Coronary artery (tissue), 2 donors: ENCODE data around the gene CEP112.

Experiments
- DNase-seq: peaks from one replicate; pipeline ENCODE4 v3.0.0-alpha.2; 2017; ENCODE audit warnings: low spot score
- H3K27ac ChIP-seq, 2 donors: fragments of 200-600 bp; sonication (generic); one replicate each; pipeline ENCODE4 v1.5.1; 2016 to 2019
- H3K4me3 ChIP-seq: fragments of 200-600 bp; sonication (generic); 2 replicates; pipeline ENCODE4 v1.5.1; 2016; ENCODE audit warnings: mild to moderate bottlenecking, moderate library complexity
- CTCF ChIP-seq: fragments of 200-600 bp; sonication (generic); IDR thresholded peaks from one replicate; pipeline ENCODE4 v1.5.1; 2019; ENCODE audit warnings: antibody characterized with exemption

The CEP112 gene

GRCh38 chr17:65876985-65877384, 314.9 kb downstream of the CEP112 start:
- H3K27ac ChIP-seq = no peak overlapping the region
- DNase-seq = no peak
- H3K4me3 ChIP-seq = no peak overlapping the region
- TF ChIP-seq CTCF = no peak

GRCh38 chr17:65868881-65869280, 323.1 kb downstream of the CEP112 start:
- DNase-seq = no peak
- no peak for TF ChIP-seq CTCF

GRCh38 chr17:65867014-65867413, 324.9 kb downstream of the CEP112 start:
- TF ChIP-seq CTCF = no peak
- no peak for DNase-seq

More at GRCh38 chr17:65868881-65869280, 323.1 kb downstream of the CEP112 start:
- H3K4me3 ChIP-seq = no peak overlapping the region
- no peak overlapping the region for H3K27ac ChIP-seq

GRCh38 chr17:65865715-65866425, 326.1 kb downstream of the CEP112 start:
- TF ChIP-seq CTCF = no peak
- no peak overlapping the region for H3K27ac ChIP-seq
- no peak overlapping the region for H3K4me3 ChIP-seq
- no peak for DNase-seq

More at GRCh38 chr17:65867014-65867413, 324.9 kb downstream of the CEP112 start:
- H3K27ac ChIP-seq = no peak overlapping the region
- no peak overlapping the region for H3K4me3 ChIP-seq

- Histone ChIP-seq H3K4me3 (no peak overlapping the region), H3K27ac (no peak overlapping the region)
- DNase-seq = no peak
- TF ChIP-seq CTCF = no peak
Measured at GRCh38 chr17:65864394-65864793, 327.5 kb downstream of the CEP112 start.

GRCh38 chr17:65857718-65858117, 334.2 kb downstream of the CEP112 start:
- TF ChIP-seq CTCF = no peak
- no peak overlapping the region for H3K4me3 ChIP-seq
- H3K27ac ChIP-seq = no peak overlapping the region
- no peak for DNase-seq

GRCh38 chr17:65856865-65857264, 335.1 kb downstream of the CEP112 start:
- no peak for TF ChIP-seq CTCF
- no peak for DNase-seq

More at GRCh38 chr17:65856865-65857264, 335.1 kb downstream of the CEP112 start:
- no peak overlapping the region for H3K27ac ChIP-seq
- no peak overlapping the region for H3K4me3 ChIP-seq
